Measurements from ENCODE around the gene TNNT3. TPM values are rescaled to one million over a fixed set of nuclear protein-coding genes. Genes with fewer than 3 reads are reported as not detected.

Gene TNNT3
- total and polyA plus RNA-seq, 10 donors, result 0.64 to 4.9 (median 2.0) TPM; not detected in 1

- WGBS, 5 donors, result 90 to 92% (median 92%) methylated on average over 33 to 35 of the region's 35 CpGs
- intact Hi-C loops (cut with DNase I; ENCODE audit: low total_unique reads), result no loop called here
- no peaks in the 10 kb centered on the region for H3K9me3 ChIP-seq
- no peak overlapping the region for H3K4me3 ChIP-seq
- peaks cover 0 to 38% (median 0%) of the 10 kb centered on the region in 7 donors for H3K27me3 ChIP-seq (replicated peaks in 1 of 7)
- H3K27ac ChIP-seq, result no peak overlapping the region
- TF ChIP-seq, protein P1, sequence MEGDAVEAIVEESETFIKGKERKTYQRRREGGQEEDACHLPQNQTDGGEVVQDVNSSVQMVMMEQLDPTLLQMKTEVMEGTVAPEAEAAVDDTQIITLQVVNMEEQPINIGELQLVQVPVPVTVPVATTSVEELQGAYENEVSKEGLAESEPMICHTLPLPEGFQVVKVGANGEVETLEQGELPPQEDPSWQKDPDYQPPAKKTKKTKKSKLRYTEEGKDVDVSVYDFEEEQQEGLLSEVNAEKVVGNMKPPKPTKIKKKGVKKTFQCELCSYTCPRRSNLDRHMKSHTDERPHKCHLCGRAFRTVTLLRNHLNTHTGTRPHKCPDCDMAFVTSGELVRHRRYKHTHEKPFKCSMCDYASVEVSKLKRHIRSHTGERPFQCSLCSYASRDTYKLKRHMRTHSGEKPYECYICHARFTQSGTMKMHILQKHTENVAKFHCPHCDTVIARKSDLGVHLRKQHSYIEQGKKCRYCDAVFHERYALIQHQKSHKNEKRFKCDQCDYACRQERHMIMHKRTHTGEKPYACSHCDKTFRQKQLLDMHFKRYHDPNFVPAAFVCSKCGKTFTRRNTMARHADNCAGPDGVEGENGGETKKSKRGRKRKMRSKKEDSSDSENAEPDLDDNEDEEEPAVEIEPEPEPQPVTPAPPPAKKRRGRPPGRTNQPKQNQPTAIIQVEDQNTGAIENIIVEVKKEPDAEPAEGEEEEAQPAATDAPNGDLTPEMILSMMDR (IDR thresholded peaks at IDR 0.05 in 8 of 11, conservative IDR thresholded peaks at IDR 0.05 in 3 of 11), result no peak
- TF ChIP-seq POLR2A (IDR thresholded peaks at IDR 0.05) (no peak), POLR2AphosphoS5 (IDR thresholded peaks at IDR 0.05) (no peak)
- peaks cover 0 to 9% (median 0%) of the 10 kb centered on the region in 6 donors for H3K4me1 ChIP-seq
- no peak for DNase-seq
- H3K36me3 ChIP-seq, result no peaks in the 10 kb centered on the region
These were observed 9.5 kb downstream of the TNNT3 start for GRCh38 chr11:1928891-1929541.

DNA sequence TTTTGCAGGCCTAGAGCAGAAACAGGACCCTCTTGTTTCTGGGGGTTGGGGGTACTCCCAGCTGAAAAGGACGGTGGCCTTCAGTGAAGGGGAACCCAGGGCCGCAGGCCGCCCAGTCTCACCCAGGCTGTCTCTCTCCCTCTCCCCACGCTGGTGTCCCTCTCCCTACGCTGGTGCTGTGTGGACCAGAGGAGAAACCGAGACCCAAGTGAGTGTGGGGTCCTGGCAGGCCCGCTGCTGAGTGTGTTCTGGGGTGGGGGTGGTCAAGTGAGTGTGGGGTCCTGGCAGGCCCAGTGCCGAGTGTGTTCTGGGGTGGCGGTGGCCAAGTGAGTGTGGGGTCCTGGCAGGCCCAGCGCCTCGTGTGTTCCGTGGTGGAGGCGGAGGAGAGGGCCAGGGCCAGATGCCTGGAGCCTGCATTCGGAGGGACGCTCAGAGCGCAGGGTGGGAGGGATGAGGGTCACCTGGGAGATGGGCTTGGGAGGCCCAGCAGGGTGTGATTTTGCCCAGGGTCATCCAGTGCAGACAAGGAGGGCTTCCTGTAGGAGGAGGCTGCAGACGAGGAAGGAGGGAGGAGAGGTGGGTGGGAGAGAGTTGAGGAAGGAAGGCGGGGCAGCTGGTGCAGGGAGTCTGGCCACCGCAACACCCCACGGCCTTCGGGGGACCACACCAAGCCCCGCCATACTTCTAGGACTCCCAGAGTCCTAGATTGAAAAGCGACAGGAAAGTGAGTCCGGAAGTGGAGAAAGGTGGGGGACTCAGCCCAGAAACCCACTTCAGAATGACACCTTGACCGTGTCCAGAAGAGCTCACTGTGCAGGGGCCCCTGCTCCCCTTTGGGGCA is 10.3 kb downstream of the TNNT3 start:
- Histone ChIP-seq H3K9me3 (no peaks in the 10 kb centered on the region), H3K4me1 (peaks cover 0 to 9% (median 0%) of the 10 kb centered on the region in 6 donors), H3K4me3 (no peak overlapping the region), H3K27me3 (replicated peaks in 1 of 7) (peaks cover 0 to 35% (median 0%) of the 10 kb centered on the region in 7 donors), H3K36me3 (no peaks in the 10 kb centered on the region), H3K27ac (no peak overlapping the region)
- 79 to 85% (median 81%) methylated on average over 25 of the region's 25 CpGs for WGBS, 5 donors
- DNase-seq, result no peak
- intact Hi-C loops (cut with DNase I; ENCODE audit: low total_unique reads), result no loop called here
- TF ChIP-seq, protein P1 (IDR thresholded peaks at IDR 0.05 in 8 of 11, conservative IDR thresholded peaks at IDR 0.05 in 3 of 11), result no peak
- TF ChIP-seq POLR2AphosphoS5 (IDR thresholded peaks at IDR 0.05) (no peak), POLR2A (IDR thresholded peaks at IDR 0.05) (no peak)

DNA sequence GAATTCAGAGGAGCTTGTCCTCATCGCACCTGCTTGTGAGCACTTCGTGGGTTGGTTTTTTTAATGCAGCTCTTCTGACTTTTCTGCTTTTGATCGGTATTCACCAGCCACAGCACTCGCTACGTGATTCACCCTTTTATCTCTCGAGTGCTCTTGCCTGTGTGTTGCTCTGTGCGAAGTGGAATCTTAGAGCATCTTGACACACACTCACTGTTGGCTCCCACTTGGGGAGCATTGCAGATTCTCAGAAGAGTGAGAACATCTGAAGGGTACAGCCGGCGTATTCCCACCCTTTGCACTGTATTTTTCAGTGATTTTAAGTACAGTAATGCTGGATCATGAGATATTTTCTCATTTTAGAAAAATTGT is 10.9 kb downstream of the TNNT3 start:
- H3K4me1 ChIP-seq, result peaks cover 0 to 9% (median 0%) of the 10 kb centered on the region in 6 donors
- no peaks in the 10 kb centered on the region for H3K9me3 ChIP-seq
- WGBS, 5 donors, result 70 to 86% (median 76%) methylated on average over 9 of the region's 9 CpGs
- no peak overlapping the region for H3K4me3 ChIP-seq
- H3K27ac ChIP-seq, result no peak overlapping the region
- no peak for TF ChIP-seq POLR2A (IDR thresholded peaks at IDR 0.05)
- intact Hi-C loops (cut with DNase I; ENCODE audit: low total_unique reads), result no loop called here
- H3K36me3 ChIP-seq, result no peaks in the 10 kb centered on the region
- DNase-seq, result peak; percentile 10
- peaks cover 0 to 29% (median 0%) of the 10 kb centered on the region in 7 donors for H3K27me3 ChIP-seq (replicated peaks in 1 of 7)

DNA sequence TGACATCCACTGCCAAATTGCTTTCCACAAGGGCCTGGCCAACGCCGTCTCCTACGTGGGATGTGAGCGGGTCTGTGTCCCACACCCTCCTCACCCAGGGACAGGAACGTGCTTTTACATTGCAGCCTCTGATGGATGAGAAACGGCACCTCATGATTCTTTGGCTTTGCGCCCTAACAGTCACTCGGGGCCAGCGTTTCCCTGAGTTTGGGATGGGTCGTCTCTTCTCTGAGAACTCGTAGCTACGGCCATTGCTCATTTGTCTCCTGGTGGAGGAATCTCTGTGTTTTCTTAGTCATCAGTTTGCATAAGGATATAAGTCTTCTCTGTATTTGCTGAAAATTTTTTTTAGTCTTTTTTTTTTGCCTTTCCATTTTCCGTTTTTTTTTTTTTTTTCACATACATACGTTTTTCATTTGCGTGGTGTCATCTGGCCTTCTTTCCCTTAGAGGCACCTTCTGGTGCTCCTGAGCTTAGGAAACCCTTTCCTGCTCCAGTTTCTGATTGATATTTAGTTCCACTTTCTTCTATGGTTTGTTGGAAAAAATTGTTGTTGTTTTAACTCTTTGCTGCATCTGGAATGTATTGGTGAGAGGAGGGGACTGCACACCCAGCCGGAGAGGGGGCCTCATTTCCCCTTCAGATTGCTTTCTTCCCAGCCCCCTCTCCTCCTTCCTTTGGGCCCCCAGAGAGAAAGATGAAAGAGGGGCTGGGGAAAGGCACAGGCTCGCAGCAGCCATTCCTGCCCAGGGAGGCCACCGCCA is 12.0 kb downstream of the TNNT3 start:
- Histone ChIP-seq H3K27ac (no peak overlapping the region), H3K4me1 (peaks cover 0 to 3% (median 0%) of the 10 kb centered on the region in 6 donors), H3K9me3 (no peaks in the 10 kb centered on the region), H3K27me3 (replicated peaks in 1 of 7) (peaks cover 0 to 19% (median 0%) of the 10 kb centered on the region in 7 donors), H3K4me3 (no peak overlapping the region), H3K36me3 (no peaks in the 10 kb centered on the region)
- TF ChIP-seq POLR2AphosphoS5 (IDR thresholded peaks at IDR 0.05) (no peak), POLR2A (IDR thresholded peaks at IDR 0.05) (no peak)
- TF ChIP-seq, protein P1 (IDR thresholded peaks at IDR 0.05 in 8 of 11, conservative IDR thresholded peaks at IDR 0.05 in 3 of 11), result no peak
- intact Hi-C loops (cut with DNase I; ENCODE audit: low total_unique reads), result no loop called here
- DNase-seq, result peak; percentile 49
- 37 to 55% (median 43%) methylated on average over 18 of the region's 18 CpGs for WGBS, 5 donors
